NCI-H2081 treated with DMSO at 0.1 percent for 48 hours (cell line): ENCODE results near the gene GSTM1.

Experiments used
- DNase-seq: peaks from one replicate; lab custom pipeline; 2025; lab: John Stamatoyannopoulos, UW

The GSTM1 gene

GRCh38 chr1:109687641-109688499 lies at the start of gene GSTM1:
TSS of gene GSTM1 (plus strand) at chr1:109687817. CDS start at chr1:109687874, 57 bp downstream.
- no peak for DNase-seq

GRCh38 chr1:109639063-109639840 lies 48.4 kb upstream of the GSTM1 start:
- DNase-seq, result no peak

GRCh38 chr1:109639841-109640184 lies 47.8 kb upstream of the GSTM1 start:
- no peak for DNase-seq

- no peak for DNase-seq
Measured at GRCh38 chr1:109640285-109640865, 47.2 kb upstream of the GSTM1 start.

GRCh38 chr1:109641078-109641740 lies 46.4 kb upstream of the GSTM1 start:
- DNase-seq, result no peak

GRCh38 chr1:109641861-109642260 lies 45.8 kb upstream of the GSTM1 start:
- no peak for DNase-seq

- no peak for DNase-seq
Measured at GRCh38 chr1:109642626-109643025, 45.0 kb upstream of the GSTM1 start.

- DNase-seq, result no peak
Measured at GRCh38 chr1:109643385-109644230, 44.0 kb upstream of the GSTM1 start.

- no peak for DNase-seq
Measured at GRCh38 chr1:109644670-109645069, 42.9 kb upstream of the GSTM1 start.

GRCh38 chr1:109649491-109649914 lies 38.1 kb upstream of the GSTM1 start:
- DNase-seq, result no peak

- DNase-seq, result no peak
Measured at GRCh38 chr1:109650609-109651008, 37.0 kb upstream of the GSTM1 start.

- no peak for DNase-seq
Measured at GRCh38 chr1:109652402-109652801, 35.2 kb upstream of the GSTM1 start.

- DNase-seq, result no peak
Measured at GRCh38 chr1:109653306-109653705, 34.3 kb upstream of the GSTM1 start.

- no peak for DNase-seq
Measured at GRCh38 chr1:109654519-109654918, 33.1 kb upstream of the GSTM1 start.

GRCh38 chr1:109655615-109656519 lies 31.8 kb upstream of the GSTM1 start, which contains the start of gene GSTM4:
TSS of gene GSTM4 (plus strand) at chr1:109656099. CDS start at chr1:109656390, 291 bp downstream.
- DNase-seq, result no peak

- DNase-seq, result no peak
Measured at GRCh38 chr1:109657395-109657794, 30.2 kb upstream of the GSTM1 start.

GRCh38 chr1:109657970-109658369 lies 29.6 kb upstream of the GSTM1 start:
- no peak for DNase-seq

- DNase-seq, result no peak
Measured at GRCh38 chr1:109658533-109659042, 29.0 kb upstream of the GSTM1 start.

GRCh38 chr1:109659145-109659544 lies 28.5 kb upstream of the GSTM1 start:
- DNase-seq, result no peak
